ENCODE data around the gene PGGHG.
A peak's percentile ranks its signal among the peaks of the same experiment; 100 is the strongest.
"Not testable (repeated sequence)": the region's sequence is repeated elsewhere in the genome, so short reads cannot be mapped to it uniquely, and the experiment has no call there.

The PGGHG gene

DNA sequence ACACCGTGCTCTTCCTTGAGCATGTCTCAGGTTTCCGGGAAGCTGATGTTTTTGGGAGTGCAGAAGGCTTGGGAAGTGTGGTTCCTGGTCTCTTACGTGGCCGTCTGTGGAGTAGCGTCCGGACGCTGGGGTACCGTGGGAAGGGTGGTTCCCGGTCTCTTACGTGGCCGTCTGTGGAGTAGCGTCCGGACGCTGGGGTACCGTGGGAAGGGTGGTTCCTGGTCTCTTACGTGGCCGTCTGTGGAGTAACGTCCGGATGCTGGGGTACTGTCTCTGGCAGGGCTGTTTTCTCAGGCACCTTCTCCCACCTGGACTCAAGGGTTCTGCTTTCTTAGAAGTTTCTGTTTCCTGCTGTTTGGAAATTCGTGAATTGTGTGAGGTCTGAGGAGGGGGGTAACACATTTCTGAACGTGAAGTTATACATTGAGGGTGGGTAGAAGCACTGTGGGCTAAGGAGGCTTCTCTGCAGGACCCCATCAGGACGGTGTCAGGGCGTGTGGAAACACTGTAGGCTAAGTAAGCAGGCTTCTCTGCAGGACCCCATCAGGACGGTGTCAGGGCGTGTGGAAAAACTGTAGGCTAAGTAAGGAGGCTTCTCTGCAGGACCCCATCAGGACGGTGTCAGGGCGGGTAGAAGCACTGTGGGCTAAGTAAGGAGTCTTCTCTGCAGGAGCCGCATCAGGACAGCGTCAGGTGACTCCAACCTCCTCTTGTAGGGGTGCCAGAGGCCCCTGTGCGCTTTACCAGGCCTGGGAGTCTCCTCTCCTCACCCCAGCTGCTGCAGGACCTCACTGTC is 37.1 kb downstream of the PGGHG start:
- DNase-seq (ENCODE audit: low read depth, low spot score) = no peak
- no peak for TF ChIP-seq CTCF (IDR thresholded peaks at IDR 0.05; ENCODE audit: low read depth, low read length)
- no peak overlapping the region for H3K4me3 ChIP-seq (ENCODE audit: low read depth, low read length)
- in situ Hi-C loops (cut with HindIII; ENCODE audit: low sequenced_read_pairs) = no loop called here

GRCh38 chr11:326592-326841 is 37.6 kb downstream of the PGGHG start:
- no peak for DNase-seq (ENCODE audit: low read depth, low spot score)
- no peak for TF ChIP-seq CTCF (IDR thresholded peaks at IDR 0.05; ENCODE audit: low read depth, low read length)
- in situ Hi-C loops (cut with HindIII; ENCODE audit: low sequenced_read_pairs) = no loop called here
- H3K4me3 ChIP-seq (ENCODE audit: low read depth, low read length) = no peak overlapping the region

DNA sequence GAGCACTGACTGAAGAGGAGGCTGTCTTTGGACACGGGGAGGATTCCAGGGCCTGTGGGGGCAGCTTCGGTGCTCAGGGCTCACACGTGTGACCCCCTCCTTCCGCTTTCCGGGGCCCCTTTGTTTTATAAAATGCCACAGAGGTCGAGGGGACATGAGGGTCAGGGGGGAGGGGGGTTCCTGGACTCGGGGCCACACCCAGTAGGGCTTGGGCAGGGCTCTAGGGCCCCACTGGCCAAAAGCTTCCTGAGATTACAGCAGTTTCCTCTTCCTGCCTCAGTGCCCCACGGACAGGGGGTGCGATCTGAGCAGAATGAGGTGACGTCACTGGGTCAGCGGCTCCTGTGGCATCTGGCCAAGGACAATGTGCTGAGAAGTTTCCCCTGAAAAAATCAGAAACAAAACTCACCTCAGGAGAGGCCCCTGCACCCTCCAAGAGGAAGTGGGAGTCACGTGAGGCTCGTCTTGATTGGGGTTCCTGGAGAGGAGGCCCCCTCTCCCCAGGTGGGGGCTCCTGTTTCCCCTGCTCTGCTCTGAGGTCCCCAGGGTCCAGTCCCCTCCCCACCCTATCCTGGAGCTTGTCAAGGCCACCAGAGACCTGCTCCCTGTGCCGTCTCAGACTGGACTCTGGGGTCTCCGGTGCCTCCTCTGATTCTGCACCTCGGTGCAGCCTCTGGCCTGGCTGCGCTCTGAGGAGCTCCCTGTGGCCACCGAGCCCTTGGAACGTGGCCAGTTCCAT is 38.1 kb downstream of the PGGHG start:
- no peak overlapping the region for H3K4me3 ChIP-seq (ENCODE audit: low read depth, low read length)
- peak; percentile 64 for DNase-seq (ENCODE audit: low read depth, low spot score)
- in situ Hi-C loops (cut with HindIII; ENCODE audit: low sequenced_read_pairs) = no loop called here
- no peak for TF ChIP-seq CTCF (IDR thresholded peaks at IDR 0.05; ENCODE audit: low read depth, low read length)

DNA sequence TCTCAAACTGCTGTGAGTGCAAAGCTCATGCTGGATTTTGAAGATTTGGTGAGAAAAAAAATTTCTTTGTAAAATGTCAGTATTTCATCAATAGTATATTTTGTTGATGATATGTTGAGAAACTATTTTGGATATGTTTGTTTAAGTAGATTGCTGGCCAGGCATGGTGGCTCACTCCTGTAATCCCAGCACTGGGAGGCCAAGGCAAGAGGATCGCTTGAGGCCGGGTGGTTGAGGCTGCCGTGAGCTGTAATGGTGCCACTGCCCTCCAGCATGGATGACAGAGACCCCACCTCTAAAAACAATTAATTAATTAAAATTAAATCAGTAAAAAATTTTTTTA is 38.6 kb downstream of the PGGHG start:
- DNase-seq (ENCODE audit: low read depth, low spot score) = no peak
- H3K4me3 ChIP-seq (ENCODE audit: low read depth, low read length) = no peak overlapping the region
- no peak for TF ChIP-seq CTCF (IDR thresholded peaks at IDR 0.05; ENCODE audit: low read depth, low read length)
- in situ Hi-C loops (cut with HindIII; ENCODE audit: low sequenced_read_pairs) = no loop called here

GRCh38 chr11:328012-328411 is 39.1 kb downstream of the PGGHG start:
- in situ Hi-C loops (cut with HindIII; ENCODE audit: low sequenced_read_pairs) = no loop called here
- no peak for TF ChIP-seq CTCF (IDR thresholded peaks at IDR 0.05; ENCODE audit: low read depth, low read length)
- no peak for DNase-seq (ENCODE audit: low read depth, low spot score)
- no peak overlapping the region for H3K4me3 ChIP-seq (ENCODE audit: low read depth, low read length)

GRCh38 chr11:328516-329100 is 39.7 kb downstream of the PGGHG start:
- DNase-seq (ENCODE audit: low read depth, low spot score); H3K4me3 ChIP-seq (ENCODE audit: low read depth, low read length); in situ Hi-C loops (cut with HindIII; ENCODE audit: low sequenced_read_pairs): not testable (repeated sequence)

DNA sequence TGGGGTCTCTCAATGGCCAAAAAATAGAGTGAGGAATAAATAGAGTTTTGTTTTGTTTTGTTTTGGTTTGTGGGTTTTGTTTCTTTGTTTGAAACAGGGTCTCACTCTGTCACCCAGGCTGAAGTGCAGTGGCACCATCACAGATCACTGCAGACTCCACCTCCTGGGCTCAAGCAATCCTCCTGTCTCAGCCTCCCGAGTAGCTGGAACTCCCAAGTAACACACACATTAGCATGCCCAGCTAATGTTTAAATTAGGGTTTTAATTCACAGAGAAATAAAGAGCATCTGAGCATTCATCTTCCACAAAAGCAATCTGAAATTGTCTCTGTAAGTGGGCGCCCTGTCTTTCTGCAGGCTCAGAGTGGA is 40.9 kb downstream of the PGGHG start:
- H3K4me3 ChIP-seq (ENCODE audit: low read depth, low read length) = no peak overlapping the region
- in situ Hi-C loops (cut with HindIII; ENCODE audit: low sequenced_read_pairs) = no loop called here
- no peak for TF ChIP-seq CTCF (IDR thresholded peaks at IDR 0.05; ENCODE audit: low read depth, low read length)
- DNase-seq (ENCODE audit: low read depth, low spot score) = no peak
